ENCODE results near the gene SPG21.

The SPG21 gene

GRCh38 chr15:64938192-64938591 lies 51.5 kb downstream of the SPG21 start:
- DNase-seq: no peak

GRCh38 chr15:64934023-64934422 lies 55.7 kb downstream of the SPG21 start:
- no peak for DNase-seq

GRCh38 chr15:64931381-64931780 lies 58.3 kb downstream of the SPG21 start:
- no peak for DNase-seq

- no peak for DNase-seq
Observed at GRCh38 chr15:64930778-64931371, 58.8 kb downstream of the SPG21 start.

GRCh38 chr15:64930019-64930652 lies 59.6 kb downstream of the SPG21 start:
- DNase-seq: no peak

GRCh38 chr15:64928626-64929220 lies 61.0 kb downstream of the SPG21 start:
- no peak for DNase-seq

GRCh38 chr15:64926661-64927060 lies 63.1 kb downstream of the SPG21 start:
- no peak for DNase-seq

GRCh38 chr15:64925335-64926330 lies 64.1 kb downstream of the SPG21 start:
- no peak for DNase-seq

- no peak for DNase-seq
Observed at GRCh38 chr15:64923546-64923945, 66.2 kb downstream of the SPG21 start.

GRCh38 chr15:64921711-64922110 lies 68.0 kb downstream of the SPG21 start:
- DNase-seq: no peak

- DNase-seq: no peak
Observed at GRCh38 chr15:64919721-64920120, 70.0 kb downstream of the SPG21 start.

GRCh38 chr15:64917211-64917610 lies 72.5 kb downstream of the SPG21 start:
- no peak for DNase-seq

GRCh38 chr15:64916365-64916764 lies 73.3 kb downstream of the SPG21 start:
- no peak for DNase-seq

GRCh38 chr15:64915518-64916227 lies 74.0 kb downstream of the SPG21 start:
- no peak for DNase-seq

All from cerebellar nuclear complex (tissue), 1 donor.